ENCODE measurements around the gene POU2F1. TPM values are rescaled to one million over a fixed set of nuclear protein-coding genes. Genes with fewer than 3 reads are reported as not detected.

POU2F1 gene
- total and polyA plus RNA-seq, 4 donors = 1.1 to 28.6 (median 13.7) TPM

- no peak overlapping the region for H3K4me3 ChIP-seq (ENCODE audit: low read length in 2 of 2)
- no peaks in the 10 kb centered on the region for H3K27me3 ChIP-seq (ENCODE audit: control insufficient read depth in 1 of 2, insufficient read depth in 2 of 2, low read length in 1 of 2)
- no peak overlapping the region for H3K27ac ChIP-seq (ENCODE audit: low read depth in 1 of 2, low read length in 2 of 2)
- WGBS, 2 donors = 74 to 86% methylated on average over 3 of the region's 3 CpGs
- no peak for DNase-seq
- no peaks in the 10 kb centered on the region for H3K9me3 ChIP-seq (ENCODE audit: control insufficient read depth, low read length)
- no peak for ATAC-seq (ENCODE audit: low FRiP score)
- intact Hi-C loops (cut with DNase I) = no loop called here
- H3K4me1 ChIP-seq (ENCODE audit: control insufficient read depth in 1 of 2, insufficient read depth in 2 of 2, low read length in 2 of 2) = no peaks in the 10 kb centered on the region
- no peaks in the 10 kb centered on the region for H3K36me3 ChIP-seq (ENCODE audit: control insufficient read depth in 1 of 2, insufficient read depth in 2 of 2, low read length in 1 of 2)
These were observed 226.3 kb downstream of the POU2F1 start for GRCh38 chr1:167446966-167447365.

GRCh38 chr1:167447521-167448136 lies 226.9 kb downstream of the POU2F1 start:
- Histone ChIP-seq H3K4me1 (ENCODE audit: control insufficient read depth in 1 of 2, insufficient read depth in 2 of 2, low read length in 2 of 2) (no peaks in the 10 kb centered on the region), H3K27me3 (ENCODE audit: control insufficient read depth in 1 of 2, insufficient read depth in 2 of 2, low read length in 1 of 2) (no peaks in the 10 kb centered on the region), H3K4me3 (ENCODE audit: low read length in 2 of 2) (no peak overlapping the region), H3K36me3 (ENCODE audit: control insufficient read depth in 1 of 2, insufficient read depth in 2 of 2, low read length in 1 of 2) (no peaks in the 10 kb centered on the region), H3K9me3 (ENCODE audit: control insufficient read depth, low read length) (no peaks in the 10 kb centered on the region), H3K27ac (ENCODE audit: low read depth in 1 of 2, low read length in 2 of 2) (no peak overlapping the region)
- no peak for DNase-seq
- 62 to 67% methylated on average over 10 of the region's 10 CpGs for WGBS, 2 donors
- ATAC-seq (ENCODE audit: low FRiP score) = peak; percentile 29
- intact Hi-C loops (cut with DNase I) = no loop called here

- DNase-seq (no peak), ATAC-seq (ENCODE audit: low FRiP score) (no peak)
- Histone ChIP-seq H3K27ac (ENCODE audit: low read depth in 1 of 2, low read length in 2 of 2) (no peak overlapping the region), H3K36me3 (ENCODE audit: control insufficient read depth in 1 of 2, insufficient read depth in 2 of 2, low read length in 1 of 2) (no peaks in the 10 kb centered on the region), H3K9me3 (ENCODE audit: control insufficient read depth, low read length) (no peaks in the 10 kb centered on the region), H3K27me3 (ENCODE audit: control insufficient read depth in 1 of 2, insufficient read depth in 2 of 2, low read length in 1 of 2) (no peaks in the 10 kb centered on the region), H3K4me1 (ENCODE audit: control insufficient read depth in 1 of 2, insufficient read depth in 2 of 2, low read length in 2 of 2) (no peaks in the 10 kb centered on the region), H3K4me3 (ENCODE audit: low read length in 2 of 2) (no peak overlapping the region)
- intact Hi-C loops (cut with DNase I) = no loop called here
- 87 to 95% methylated on average over 5 of the region's 5 CpGs for WGBS, 2 donors
These were observed 230.2 kb downstream of the POU2F1 start for GRCh38 chr1:167450843-167451242.

GRCh38 chr1:167452483-167452882 lies 231.8 kb downstream of the POU2F1 start:
- WGBS, 2 donors = 85 to 89% methylated on average over 8 of the region's 8 CpGs
- intact Hi-C loops (cut with DNase I) = no loop called here

GRCh38 chr1:167453123-167453522 lies 232.4 kb downstream of the POU2F1 start:
- Histone ChIP-seq H3K27me3 (ENCODE audit: control insufficient read depth in 1 of 2, insufficient read depth in 2 of 2, low read length in 1 of 2) (no peaks in the 10 kb centered on the region), H3K9me3 (ENCODE audit: control insufficient read depth, low read length) (no peaks in the 10 kb centered on the region), H3K4me1 (ENCODE audit: control insufficient read depth in 1 of 2, insufficient read depth in 2 of 2, low read length in 2 of 2) (no peaks in the 10 kb centered on the region), H3K27ac (ENCODE audit: low read depth in 1 of 2, low read length in 2 of 2) (no peak overlapping the region), H3K36me3 (ENCODE audit: control insufficient read depth in 1 of 2, insufficient read depth in 2 of 2, low read length in 1 of 2) (no peaks in the 10 kb centered on the region), H3K4me3 (ENCODE audit: low read length in 2 of 2) (no peak overlapping the region)
- DNase-seq = no peak
- ATAC-seq (ENCODE audit: low FRiP score) = no peak
- 76 to 83% methylated on average over 6 of the region's 6 CpGs for WGBS, 2 donors
- intact Hi-C loops (cut with DNase I) = no loop called here

More at GRCh38 chr1:167452483-167452882, 231.8 kb downstream of the POU2F1 start:
- Histone ChIP-seq H3K27ac (ENCODE audit: low read depth in 1 of 2, low read length in 2 of 2) (no peak overlapping the region), H3K4me3 (ENCODE audit: low read length in 2 of 2) (no peak overlapping the region), H3K36me3 (ENCODE audit: control insufficient read depth in 1 of 2, insufficient read depth in 2 of 2, low read length in 1 of 2) (no peaks in the 10 kb centered on the region), H3K4me1 (ENCODE audit: control insufficient read depth in 1 of 2, insufficient read depth in 2 of 2, low read length in 2 of 2) (no peaks in the 10 kb centered on the region), H3K27me3 (ENCODE audit: control insufficient read depth in 1 of 2, insufficient read depth in 2 of 2, low read length in 1 of 2) (no peaks in the 10 kb centered on the region), H3K9me3 (ENCODE audit: control insufficient read depth, low read length) (no peaks in the 10 kb centered on the region)
- ATAC-seq (ENCODE audit: low FRiP score) (no peak), DNase-seq (no peak)

- Histone ChIP-seq H3K27me3 (ENCODE audit: control insufficient read depth in 1 of 2, insufficient read depth in 2 of 2, low read length in 1 of 2) (no peaks in the 10 kb centered on the region), H3K4me3 (ENCODE audit: low read length in 2 of 2) (peak overlapping the region; percentile 58 to 65), H3K27ac (ENCODE audit: low read depth in 1 of 2, low read length in 2 of 2) (peak overlapping the region in 1 of 2 donors; percentile 79), H3K4me1 (ENCODE audit: control insufficient read depth in 1 of 2, insufficient read depth in 2 of 2, low read length in 2 of 2) (no peaks in the 10 kb centered on the region), H3K9me3 (ENCODE audit: control insufficient read depth, low read length) (no peaks in the 10 kb centered on the region), H3K36me3 (ENCODE audit: control insufficient read depth in 1 of 2, insufficient read depth in 2 of 2, low read length in 1 of 2) (no peaks in the 10 kb centered on the region)
- intact Hi-C loops (cut with DNase I) = no loop called here
- 29 to 40% methylated on average over 13 to 19 of the region's 19 CpGs for WGBS, 2 donors
- DNase-seq (no peak), ATAC-seq (ENCODE audit: low FRiP score) (no peak)
These were observed 233.7 kb downstream of the POU2F1 start for GRCh38 chr1:167454304-167454893.

- Histone ChIP-seq H3K4me1 (ENCODE audit: control insufficient read depth in 1 of 2, insufficient read depth in 2 of 2, low read length in 2 of 2) (no peaks in the 10 kb centered on the region), H3K9me3 (ENCODE audit: control insufficient read depth, low read length) (no peaks in the 10 kb centered on the region), H3K36me3 (ENCODE audit: control insufficient read depth in 1 of 2, insufficient read depth in 2 of 2, low read length in 1 of 2) (no peaks in the 10 kb centered on the region), H3K27ac (ENCODE audit: low read depth in 1 of 2, low read length in 2 of 2) (peak overlapping the region; percentile 2 to 79), H3K4me3 (ENCODE audit: low read length in 2 of 2) (peak overlapping the region; percentile 58 to 65), H3K27me3 (ENCODE audit: control insufficient read depth in 1 of 2, insufficient read depth in 2 of 2, low read length in 1 of 2) (no peaks in the 10 kb centered on the region)
- 0% methylated on average over 73 to 85 of the region's 85 CpGs for whole genome bisulfite sequencing, 2 donors
- ATAC-seq (ENCODE audit: low FRiP score) (peak; percentile 83), DNase-seq (peak; percentile 86 to 89)
- intact Hi-C loops (cut with DNase I) = no loop called here
These were observed 234.5 kb downstream of the POU2F1 start for GRCh38 chr1:167454894-167455785.

GRCh38 chr1:167455786-167456446 lies 235.2 kb downstream of the POU2F1 start:
- 0 to 1% methylated on average over 18 to 23 of the region's 23 CpGs for WGBS, 2 donors
- Histone ChIP-seq H3K36me3 (ENCODE audit: control insufficient read depth in 1 of 2, insufficient read depth in 2 of 2, low read length in 1 of 2) (no peaks in the 10 kb centered on the region), H3K4me1 (ENCODE audit: control insufficient read depth in 1 of 2, insufficient read depth in 2 of 2, low read length in 2 of 2) (no peaks in the 10 kb centered on the region), H3K4me3 (ENCODE audit: low read length in 2 of 2) (peak overlapping the region; percentile 58 to 65), H3K27ac (ENCODE audit: low read depth in 1 of 2, low read length in 2 of 2) (peak overlapping the region; percentile 2 to 79), H3K27me3 (ENCODE audit: control insufficient read depth in 1 of 2, insufficient read depth in 2 of 2, low read length in 1 of 2) (no peaks in the 10 kb centered on the region), H3K9me3 (ENCODE audit: control insufficient read depth, low read length) (no peaks in the 10 kb centered on the region)
- DNase-seq = peak in 1 of 2 donors; percentile 66
- intact Hi-C loops (cut with DNase I) = no loop called here
- peak; percentile 74 for ATAC-seq (ENCODE audit: low FRiP score)

Measured in aorta (tissue), 5 donors.